Epithelial cell of proximal tubule (primary cell): Measurements from ENCODE around the gene STAMBPL1. TPM values are rescaled to one million over a fixed set of nuclear protein-coding genes. Genes with fewer than 3 reads are reported as not detected.

ENCODE experiments used
- DNase-seq: peaks from one replicate; pipeline ENCODE4 v3.0.0-alpha.2; 2011; ENCODE audit warnings: low read depth
- H3K4me3 ChIP-seq: 2 replicates; pipeline ENCODE4 v1.5.1; 2011; ENCODE audit warnings: low read depth, mild to moderate bottlenecking, low read length
- total RNA-seq: library from RNA; depleted of rRNA; stranded (reverse); fragments of >200 nt; gene quantifications from 2 replicates; pipeline ENCODE4 v1.2.3, GENCODE V29; 2015
- TF ChIP-seq, protein P1 (sequence below): conservative IDR thresholded peaks from 2 replicates; pipeline ENCODE4 v1.5.1; 2012; ENCODE audit warnings: low read depth, mild to moderate bottlenecking, low read length

STAMBPL1 gene
- 9.9 and 19.2 TPM in 2 replicates for total RNA-seq

DNA sequence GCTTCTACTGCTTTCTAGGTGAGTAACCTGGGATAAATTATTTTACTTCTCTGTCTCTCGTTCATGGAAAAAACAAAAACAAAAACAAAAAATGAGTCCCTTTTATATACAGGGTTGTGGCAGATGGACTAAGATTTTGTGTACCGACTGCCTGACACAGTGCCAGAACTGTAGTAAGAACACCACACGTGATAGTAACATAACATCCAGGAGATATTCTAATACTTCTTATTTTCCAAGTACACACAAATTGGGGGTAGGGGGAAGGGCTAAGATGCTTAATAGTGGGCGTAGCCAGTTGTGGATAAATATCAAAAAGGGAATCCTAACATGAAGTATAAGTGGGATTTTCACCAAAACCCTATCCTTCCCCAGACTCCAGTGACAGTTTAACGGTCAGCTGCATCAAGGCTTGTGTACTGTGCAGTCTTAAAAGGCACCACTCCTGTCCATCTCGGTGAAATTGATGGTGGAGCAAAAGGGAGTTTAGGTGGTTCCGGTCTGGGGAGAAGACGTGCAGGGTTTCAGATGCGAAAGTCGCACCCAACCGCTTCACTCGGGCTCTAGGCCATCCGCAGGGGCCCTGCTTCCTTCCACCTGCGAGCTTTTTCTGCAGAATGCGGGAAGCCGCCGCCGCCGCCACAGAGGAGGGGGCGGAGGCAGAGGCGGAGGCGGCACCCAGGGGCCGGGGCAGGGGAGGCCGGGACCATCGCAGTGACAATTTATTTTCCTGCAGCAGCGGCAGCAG is at the start of gene STAMBPL1:
Gene STAMBPL1, plus strand, starts transcription at position 712 of the 748 bp plus-strand sequence. CDS start 21,464 bp downstream, outside the sequence.
- TF ChIP-seq, protein P1, sequence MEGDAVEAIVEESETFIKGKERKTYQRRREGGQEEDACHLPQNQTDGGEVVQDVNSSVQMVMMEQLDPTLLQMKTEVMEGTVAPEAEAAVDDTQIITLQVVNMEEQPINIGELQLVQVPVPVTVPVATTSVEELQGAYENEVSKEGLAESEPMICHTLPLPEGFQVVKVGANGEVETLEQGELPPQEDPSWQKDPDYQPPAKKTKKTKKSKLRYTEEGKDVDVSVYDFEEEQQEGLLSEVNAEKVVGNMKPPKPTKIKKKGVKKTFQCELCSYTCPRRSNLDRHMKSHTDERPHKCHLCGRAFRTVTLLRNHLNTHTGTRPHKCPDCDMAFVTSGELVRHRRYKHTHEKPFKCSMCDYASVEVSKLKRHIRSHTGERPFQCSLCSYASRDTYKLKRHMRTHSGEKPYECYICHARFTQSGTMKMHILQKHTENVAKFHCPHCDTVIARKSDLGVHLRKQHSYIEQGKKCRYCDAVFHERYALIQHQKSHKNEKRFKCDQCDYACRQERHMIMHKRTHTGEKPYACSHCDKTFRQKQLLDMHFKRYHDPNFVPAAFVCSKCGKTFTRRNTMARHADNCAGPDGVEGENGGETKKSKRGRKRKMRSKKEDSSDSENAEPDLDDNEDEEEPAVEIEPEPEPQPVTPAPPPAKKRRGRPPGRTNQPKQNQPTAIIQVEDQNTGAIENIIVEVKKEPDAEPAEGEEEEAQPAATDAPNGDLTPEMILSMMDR, result no peak
- DNase-seq, result no peak
- H3K4me3 ChIP-seq, result peak within 1 kb of the TSS; percentile 86

DNA sequence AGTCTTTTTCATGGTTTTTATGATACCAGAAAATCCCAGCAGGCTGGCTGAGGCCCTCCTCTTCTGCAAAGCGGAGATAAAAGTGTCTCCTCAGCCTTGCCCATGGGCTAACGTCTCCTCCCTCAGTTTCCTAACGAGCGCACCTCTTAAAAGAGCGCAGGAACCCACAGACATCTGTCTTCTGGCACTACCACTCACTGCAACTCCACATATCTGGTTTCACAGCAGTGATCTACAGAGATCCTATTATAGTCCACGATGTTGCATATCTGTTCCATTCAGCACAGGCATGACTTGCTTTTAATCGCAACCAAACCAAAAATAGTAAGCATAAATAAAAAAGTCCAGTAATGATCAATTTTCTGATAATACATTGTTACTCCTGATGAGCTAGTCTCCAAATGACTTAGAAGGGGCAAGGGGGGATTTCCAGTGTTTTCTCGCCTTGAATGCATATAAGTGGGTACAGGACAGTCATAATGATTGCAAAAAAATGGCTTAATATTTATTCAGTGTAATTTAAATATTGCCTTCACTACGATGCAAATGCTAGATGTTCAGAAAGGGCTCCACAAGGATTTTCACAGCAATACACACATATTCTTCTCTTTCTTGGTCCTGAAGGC is 49.3 kb upstream of the STAMBPL1 start:
- TF ChIP-seq, protein P1, result no peak
- no peak for DNase-seq
- no peak overlapping the region for H3K4me3 ChIP-seq

DNA sequence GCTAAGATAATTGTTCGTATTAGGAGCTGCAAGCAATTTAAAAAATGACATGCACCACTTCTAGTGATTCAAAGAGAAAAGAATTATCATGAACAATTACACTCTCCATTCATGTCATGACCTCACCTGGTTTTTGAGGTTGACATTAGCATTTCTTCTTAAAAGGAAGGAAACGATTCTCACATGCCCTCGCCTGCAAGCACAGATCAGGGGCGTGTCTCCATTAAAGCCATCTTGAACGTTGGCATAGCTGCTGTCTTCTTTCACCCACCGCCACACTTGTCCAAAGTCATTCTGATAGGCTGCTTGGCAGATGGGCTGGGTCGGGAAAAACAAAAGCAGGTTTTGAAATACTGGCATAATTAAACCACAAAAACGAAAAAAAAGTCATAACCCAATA is 48.3 kb upstream of the STAMBPL1 start:
- TF ChIP-seq, protein P1, result no peak
- no peak overlapping the region for H3K4me3 ChIP-seq
- DNase-seq, result no peak

- no peak overlapping the region for H3K4me3 ChIP-seq
- no peak for DNase-seq
- TF ChIP-seq, protein P1, result no peak
Measured at GRCh38 chr10:88832376-88832775, 47.7 kb upstream of the STAMBPL1 start.

GRCh38 chr10:88833156-88833555 is 46.9 kb upstream of the STAMBPL1 start:
- no peak overlapping the region for H3K4me3 ChIP-seq
- TF ChIP-seq, protein P1, result no peak
- DNase-seq, result no peak

- H3K4me3 ChIP-seq, result no peak overlapping the region
- DNase-seq, result no peak
- TF ChIP-seq, protein P1, result no peak
Measured at GRCh38 chr10:88833723-88834122, 46.3 kb upstream of the STAMBPL1 start.
